A549 (cell line): Measurements from ENCODE around the gene IGSF5. TPM values are rescaled to one million over a fixed set of nuclear protein-coding genes. Genes with fewer than 3 reads are reported as not detected.
"Not testable (repeated sequence)": the region's sequence is repeated elsewhere in the genome, so short reads cannot be mapped to it uniquely, and the experiment has no call there.

Experiments used
- ATAC-seq, 2 experiments: fragments of 200-7000 bp in 1 of 2; fragments of >200 bp in 1 of 2; cut with Nextera tagmentation in 1 of 2; cut with Tn5 transposase in 1 of 2; 3 replicates each; pipeline versions ENCODE4 v1.8.0 to v1.9.1; 2018 to 2020; ENCODE audit warnings: mild to moderate bottlenecking in 1 of 2, moderate library complexity in 1 of 2
- CTCF ChIA-PET: fragments of 300-600 bp; sonication (Branson Sonifier 250); formaldehyde crosslinking; extraction: SDS; loops from one replicate; lab custom pipeline; 2021; ENCODE audit warnings: antibody characterized with exemption, inconsistent platforms; lab: Yijun Ruan, JAX
- POLR2A ChIA-PET: fragments of 350-600 bp; formaldehyde crosslinking; extraction: SDS; loops from one replicate; lab custom pipeline; 2021; ENCODE audit warnings: antibody characterized with exemption, inconsistent platforms; lab: Yijun Ruan, JAX
- DNase-seq, 2 experiments: peaks; one replicate each; pipeline versions ENCODE4 v3.0.0 to v3.0.0-alpha.2; 2011 to 2016; ENCODE audit warnings: low read depth in 1 of 2, low spot score in 1 of 2
- FAIRE-seq: peaks from 2 replicates; lab custom pipeline; 2011; peaks lifted over from hg19 to GRCh38; lab: Jason Lieb, UNC
- H3K27ac ChIP-seq, 2 experiments: fragments of >200 bp; sonication (Bioruptor Twin); formaldehyde crosslinking; 3 replicates each; pipeline ENCODE4 v1.5.1; 2016 to 2017
- H3K4me1 ChIP-seq: fragments of >200 bp; sonication (Bioruptor Twin); formaldehyde crosslinking; 3 replicates; pipeline ENCODE4 v1.6.1; 2016
- H3K4me2 ChIP-seq: fragments of >200 bp; sonication (Bioruptor Twin); formaldehyde crosslinking; 3 replicates; pipeline ENCODE4 v1.6.1; 2016
- H3K4me3 ChIP-seq: fragments of >200 bp; sonication (Bioruptor Twin); formaldehyde crosslinking; 3 replicates; pipeline ENCODE4 v1.5.1; 2016
- H3K9me3 ChIP-seq: fragments of >200 bp; sonication (Bioruptor Twin); formaldehyde crosslinking; 3 replicates; pipeline ENCODE4 v1.6.1; 2016
- BHLHE40 ChIP-seq: IDR thresholded peaks from 2 replicates; pipeline ENCODE4 v1.6.1; 2012; ENCODE audit warnings: low read depth, low read length, inconsistent platforms
- CBX8 ChIP-seq: fragments of 200-600 bp; sonication (generic); IDR thresholded peaks from 2 replicates; pipeline ENCODE4 v1.6.1; 2016
- EHF ChIP-seq: fragments of 250-450 bp; sonication (Bioruptor Pico); IDR thresholded peaks from 2 replicates; pipeline ENCODE4 v1.5.0; 2020; ENCODE audit warnings: mild to moderate bottlenecking
- EP300 ChIP-seq, 2 experiments: fragments of >200 bp; sonication (Bioruptor Twin); formaldehyde crosslinking; IDR thresholded peaks; 2 replicates in 1 of 2; 3 replicates in 1 of 2; pipeline ENCODE4 v1.6.1; 2016 to 2017
- FOSB ChIP-seq: fragments of 250-450 bp; sonication (Bioruptor Pico); IDR thresholded peaks from 2 replicates; pipeline ENCODE4 v1.5.0; 2020; ENCODE audit warnings: mild to moderate bottlenecking, moderate library complexity
- FOSL2 ChIP-seq, 2 experiments: fragments of 450-650 bp in 1 of 2; fragments of >200 bp in 1 of 2; sonication (Bioruptor Twin) in 1 of 2; formaldehyde crosslinking; IDR thresholded peaks; 2 replicates each; pipeline versions ENCODE4 v1.5.0 to v1.6.1; 2016 to 2020; ENCODE audit warnings: mild to moderate bottlenecking in 1 of 2, moderate library complexity in 1 of 2
- GATA3 ChIP-seq: IDR thresholded peaks from 2 replicates; pipeline ENCODE4 v1.6.1; 2012; ENCODE audit warnings: borderline replicate concordance
- HDAC2 ChIP-seq: fragments of 200-600 bp; sonication (generic); IDR thresholded peaks from 2 replicates; pipeline ENCODE4 v1.6.1; 2016
- HEYL ChIP-seq: fragments of 250-450 bp; sonication (Bioruptor Pico); IDR thresholded peaks from 2 replicates; pipeline ENCODE4 v1.8.0; 2021; ENCODE audit warnings: mild to moderate bottlenecking, moderate library complexity
- HOXA7 ChIP-seq: fragments of 250-450 bp; sonication (Bioruptor Pico); IDR thresholded peaks from 2 replicates; pipeline ENCODE4 v1.5.0; 2020; ENCODE audit warnings: mild to moderate bottlenecking, moderate library complexity
- KDM1A ChIP-seq: fragments of 200-600 bp; sonication (generic); IDR thresholded peaks from 2 replicates; pipeline ENCODE4 v1.6.1; 2016; ENCODE audit warnings: low read depth, mild to moderate bottlenecking
- MAFK ChIP-seq: fragments of 450-650 bp; IDR thresholded peaks from 2 replicates; pipeline ENCODE4 v1.6.1; 2014; ENCODE audit not compliant: partially characterized antibody
- NPAS2 ChIP-seq: fragments of 250-450 bp; sonication (Bioruptor Pico); IDR thresholded peaks from 2 replicates; pipeline ENCODE4 v1.8.0; 2022; ENCODE audit warnings: mild to moderate bottlenecking, moderate library complexity, borderline replicate concordance
- NR3C1 ChIP-seq: fragments of >200 bp; sonication (Bioruptor Twin); formaldehyde crosslinking; IDR thresholded peaks from 3 replicates; pipeline ENCODE4 v1.6.1; 2017
- PHF8 ChIP-seq: fragments of 200-600 bp; sonication (generic); IDR thresholded peaks from 2 replicates; pipeline ENCODE4 v1.6.1; 2016; ENCODE audit warnings: low read depth, mild to moderate bottlenecking, antibody characterized with exemption, moderate library complexity, borderline replicate concordance
- RAD21 ChIP-seq, 2 experiments: fragments of >200 bp in 1 of 2; sonication (Bioruptor Twin) in 1 of 2; formaldehyde crosslinking in 1 of 2; IDR thresholded peaks in 1 of 2; conservative IDR thresholded peaks in 1 of 2; 2 replicates in 1 of 2; 3 replicates in 1 of 2; pipeline ENCODE4 v1.6.1; 2012 to 2018; ENCODE audit warnings: inconsistent platforms in 1 of 2
- RARB ChIP-seq: fragments of 250-450 bp; sonication (Bioruptor Pico); IDR thresholded peaks from 2 replicates; pipeline ENCODE4 v1.8.0; 2021; ENCODE audit warnings: mild to moderate bottlenecking, moderate library complexity
- SREBF2 ChIP-seq: fragments of 450-650 bp; IDR thresholded peaks from 2 replicates; pipeline ENCODE4 v1.6.1; 2014; ENCODE audit warnings: mild to moderate bottlenecking, moderate library complexity
- TP53 ChIP-seq: fragments of 250-450 bp; sonication (Bioruptor Pico); IDR thresholded peaks from 2 replicates; pipeline ENCODE4 v1.5.0; 2021; ENCODE audit warnings: mild to moderate bottlenecking, moderate library complexity
- ZC3H11A ChIP-seq: fragments of 450-650 bp; IDR thresholded peaks from 2 replicates; pipeline ENCODE4 v1.6.1; 2014; ENCODE audit warnings: antibody characterized with exemption, mild to moderate bottlenecking
- ZNF302 ChIP-seq: fragments of 250-450 bp; sonication (Bioruptor Pico); IDR thresholded peaks from 2 replicates; pipeline ENCODE4 v1.9.0; 2021; ENCODE audit warnings: inconsistent platforms, mild to moderate bottlenecking, moderate library complexity
- WGBS: methylation state at CpG from one replicate; pipeline ENCODE4 v1.1.6; 2017; ENCODE audit errors: missing lambda C conversion rate; 5-methylcytosine and 5-hydroxymethylcytosine counted together
- polyA minus RNA-seq: library from RNA; depleted of rRNA, polyadenylated mRNA; stranded (reverse); fragments of >200 nt; gene quantifications from 2 replicates; pipeline ENCODE4 v1.2.3, GENCODE V29; 2011; rRNA and poly(A)+ RNA removed
- polyA plus RNA-seq, 4 experiments: library from polyadenylated mRNA; depleted of rRNA in 3 of 4; stranded (reverse); fragments of >200 nt; fragmentation: RNase III in 1 of 4; extraction: RNeasy Plus Mini Kit Qiagen cat#74134 plus additional on column Dnase treatment in 1 of 4; gene quantifications; 2 replicates in 3 of 4; 3 replicates in 1 of 4; pipeline ENCODE4 v1.2.3, GENCODE V29; 2011 to 2017
- TF ChIP-seq, protein P1 (sequence below): IDR thresholded peaks from 2 replicates; pipeline ENCODE4 v1.6.1; 2012
- TF ChIP-seq, protein P2 (sequence below): IDR thresholded peaks from 2 replicates; pipeline ENCODE4 v1.6.1; 2012
- TF ChIP-seq, protein P3 (sequence below): fragments of 200-600 bp; sonication (generic); IDR thresholded peaks from 2 replicates; pipeline ENCODE4 v1.6.1; 2016; ENCODE audit warnings: antibody characterized with exemption, mild to moderate bottlenecking, moderate library complexity
- TF ChIP-seq, protein P4 (sequence below): fragments of >200 bp; sonication (Bioruptor Twin); formaldehyde crosslinking; IDR thresholded peaks from 2 replicates; pipeline ENCODE4 v1.6.1; 2016
- TF ChIP-seq, protein P5 (sequence below): fragments of 250-450 bp; sonication (Bioruptor Pico); IDR thresholded peaks from 2 replicates; pipeline ENCODE4 v1.5.0; 2021; ENCODE audit warnings: mild to moderate bottlenecking, moderate library complexity, borderline replicate concordance
- TF ChIP-seq, protein P6 (sequence below): fragments of 250-450 bp; sonication (Bioruptor Pico); IDR thresholded peaks from 2 replicates; pipeline ENCODE4 v1.5.0; 2020; ENCODE audit warnings: low read depth, mild to moderate bottlenecking, moderate library complexity

IGSF5 gene
- polyA plus RNA-seq (2011; rRNA removed) (not detected in 2 replicates), polyA plus RNA-seq (2017; fragmentation: RNase III; extraction: RNeasy Plus Mini Kit Qiagen cat#74134 plus additional on column Dnase treatment) (not detected in 3 replicates), polyA minus RNA-seq (0.54 TPM in 1 of 2 replicates, not detected in the other)
- not detected in 2 replicates for polyA plus RNA-seq (2012; cell fraction: cytosol; rRNA removed)
- not detected in 2 replicates for polyA plus RNA-seq (2012; cell fraction: nucleus; rRNA removed)

DNA sequence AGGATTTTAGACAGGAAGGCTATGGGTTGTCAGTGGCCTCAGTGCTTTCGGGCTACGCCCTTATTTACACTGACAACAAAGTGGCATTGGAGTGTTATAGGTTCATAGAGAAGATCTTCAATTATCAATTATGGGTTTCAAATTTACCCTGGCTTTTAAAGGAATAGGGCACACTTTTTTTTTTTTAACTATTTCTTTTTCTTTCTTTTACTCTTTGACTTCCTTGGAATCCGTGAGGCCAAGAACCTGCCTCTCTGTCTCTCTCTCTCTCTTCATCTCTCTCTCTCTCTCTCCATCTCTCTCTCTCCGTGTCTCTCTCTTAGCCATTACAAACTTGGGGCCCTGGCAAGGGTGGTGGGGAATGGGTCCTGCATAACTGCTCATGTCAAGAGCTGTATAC is at the start of gene IGSF5:
IGSF5 (plus strand) TSS at position 301 of the 400 bp plus-strand sequence. CDS start 327 bp downstream, outside the sequence.
- POLR2A ChIA-PET, DNase-seq, H3K9me3 ChIP-seq, H3K4me2 ChIP-seq, H3K4me1 ChIP-seq, H3K4me3 ChIP-seq, CTCF ChIA-PET, ATAC-seq, FAIRE-seq, H3K27ac ChIP-seq: not testable (repeated sequence)
- WGBS: 46% methylated on average over 4 of the region's 4 CpGs

DNA sequence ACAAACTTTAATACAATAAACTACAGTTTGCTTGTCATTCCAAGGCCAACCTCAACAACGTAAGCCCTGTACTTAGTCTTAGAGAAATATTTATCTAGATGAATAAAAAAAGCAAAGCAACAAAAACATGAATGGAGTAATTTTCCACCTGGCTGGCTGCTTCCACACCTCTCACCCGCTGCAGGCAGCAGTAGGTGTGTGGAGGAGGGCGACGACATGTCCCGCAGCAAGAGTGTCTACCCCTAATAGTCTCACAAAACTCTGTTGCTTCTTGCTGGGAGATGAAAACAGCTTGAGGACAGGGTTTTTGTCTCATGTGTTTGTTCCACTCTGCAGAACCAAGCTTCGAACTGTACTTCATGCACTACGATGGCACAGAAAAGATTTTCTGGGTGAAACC is 48.8 kb upstream of the IGSF5 start:
- H3K4me3 ChIP-seq: no peak overlapping the region
- CTCF ChIA-PET: interaction anchor here (0.5 kb wide), 1 partner anchor 1967 kb away, joined by 3 read pairs; no protein-coding TSS in a partner anchor
- DNase-seq: no peak
- no peak for ATAC-seq
- no peaks in the 10 kb centered on the region for H3K9me3 ChIP-seq
- H3K4me2 ChIP-seq: no peak overlapping the region
- FAIRE-seq: no peak
- 75% methylated on average over 7 of the region's 7 CpGs for WGBS
- no peak for TF ChIP-seq HOXA7 (CRISPR knock-in tag)
- TF ChIP-seq, protein P1, sequence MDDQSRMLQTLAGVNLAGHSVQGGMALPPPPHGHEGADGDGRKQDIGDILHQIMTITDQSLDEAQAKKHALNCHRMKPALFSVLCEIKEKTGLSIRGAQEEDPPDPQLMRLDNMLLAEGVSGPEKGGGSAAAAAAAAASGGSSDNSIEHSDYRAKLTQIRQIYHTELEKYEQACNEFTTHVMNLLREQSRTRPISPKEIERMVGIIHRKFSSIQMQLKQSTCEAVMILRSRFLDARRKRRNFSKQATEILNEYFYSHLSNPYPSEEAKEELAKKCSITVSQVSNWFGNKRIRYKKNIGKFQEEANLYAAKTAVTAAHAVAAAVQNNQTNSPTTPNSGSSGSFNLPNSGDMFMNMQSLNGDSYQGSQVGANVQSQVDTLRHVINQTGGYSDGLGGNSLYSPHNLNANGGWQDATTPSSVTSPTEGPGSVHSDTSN: no peak
- TF ChIP-seq, protein P2, sequence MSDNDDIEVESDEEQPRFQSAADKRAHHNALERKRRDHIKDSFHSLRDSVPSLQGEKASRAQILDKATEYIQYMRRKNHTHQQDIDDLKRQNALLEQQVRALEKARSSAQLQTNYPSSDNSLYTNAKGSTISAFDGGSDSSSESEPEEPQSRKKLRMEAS: no peak
- no peak for TF ChIP-seq HEYL (CRISPR knock-in tag)
- TF ChIP-seq NR3C1: no peak
- TF ChIP-seq ZC3H11A: no peak
- no peak for TF ChIP-seq GATA3
- no peak for TF ChIP-seq SREBF2
- TF ChIP-seq FOSL2 (IDR thresholded peaks at IDR 0.05): no peak
- no peak for TF ChIP-seq FOSL2 (CRISPR knock-in tag; IDR thresholded peaks at IDR 0.05)
- no peak for TF ChIP-seq KDM1A
- TF ChIP-seq NPAS2: no peak
- TF ChIP-seq, protein P3, sequence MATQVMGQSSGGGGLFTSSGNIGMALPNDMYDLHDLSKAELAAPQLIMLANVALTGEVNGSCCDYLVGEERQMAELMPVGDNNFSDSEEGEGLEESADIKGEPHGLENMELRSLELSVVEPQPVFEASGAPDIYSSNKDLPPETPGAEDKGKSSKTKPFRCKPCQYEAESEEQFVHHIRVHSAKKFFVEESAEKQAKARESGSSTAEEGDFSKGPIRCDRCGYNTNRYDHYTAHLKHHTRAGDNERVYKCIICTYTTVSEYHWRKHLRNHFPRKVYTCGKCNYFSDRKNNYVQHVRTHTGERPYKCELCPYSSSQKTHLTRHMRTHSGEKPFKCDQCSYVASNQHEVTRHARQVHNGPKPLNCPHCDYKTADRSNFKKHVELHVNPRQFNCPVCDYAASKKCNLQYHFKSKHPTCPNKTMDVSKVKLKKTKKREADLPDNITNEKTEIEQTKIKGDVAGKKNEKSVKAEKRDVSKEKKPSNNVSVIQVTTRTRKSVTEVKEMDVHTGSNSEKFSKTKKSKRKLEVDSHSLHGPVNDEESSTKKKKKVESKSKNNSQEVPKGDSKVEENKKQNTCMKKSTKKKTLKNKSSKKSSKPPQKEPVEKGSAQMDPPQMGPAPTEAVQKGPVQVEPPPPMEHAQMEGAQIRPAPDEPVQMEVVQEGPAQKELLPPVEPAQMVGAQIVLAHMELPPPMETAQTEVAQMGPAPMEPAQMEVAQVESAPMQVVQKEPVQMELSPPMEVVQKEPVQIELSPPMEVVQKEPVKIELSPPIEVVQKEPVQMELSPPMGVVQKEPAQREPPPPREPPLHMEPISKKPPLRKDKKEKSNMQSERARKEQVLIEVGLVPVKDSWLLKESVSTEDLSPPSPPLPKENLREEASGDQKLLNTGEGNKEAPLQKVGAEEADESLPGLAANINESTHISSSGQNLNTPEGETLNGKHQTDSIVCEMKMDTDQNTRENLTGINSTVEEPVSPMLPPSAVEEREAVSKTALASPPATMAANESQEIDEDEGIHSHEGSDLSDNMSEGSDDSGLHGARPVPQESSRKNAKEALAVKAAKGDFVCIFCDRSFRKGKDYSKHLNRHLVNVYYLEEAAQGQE: no peak
- no peak for TF ChIP-seq EP300 (IDR thresholded peaks at IDR 0.05)
- TF ChIP-seq PHF8: no peak
- TF ChIP-seq, protein P4, sequence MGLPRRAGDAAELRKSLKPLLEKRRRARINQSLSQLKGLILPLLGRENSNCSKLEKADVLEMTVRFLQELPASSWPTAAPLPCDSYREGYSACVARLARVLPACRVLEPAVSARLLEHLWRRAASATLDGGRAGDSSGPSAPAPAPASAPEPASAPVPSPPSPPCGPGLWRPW: no peak
- TF ChIP-seq CBX8: no peak
- TF ChIP-seq FOSB (CRISPR knock-in tag): no peak
- TF ChIP-seq RAD21 (conservative IDR thresholded peaks at IDR 0.05 in 1 of 2, IDR thresholded peaks at IDR 0.05 in 1 of 2): no peak
- no peak for TF ChIP-seq HDAC2
- no peaks in the 10 kb centered on the region for H3K4me1 ChIP-seq
- no peak overlapping the region for H3K27ac ChIP-seq
- POLR2A ChIA-PET: no interaction called here

DNA sequence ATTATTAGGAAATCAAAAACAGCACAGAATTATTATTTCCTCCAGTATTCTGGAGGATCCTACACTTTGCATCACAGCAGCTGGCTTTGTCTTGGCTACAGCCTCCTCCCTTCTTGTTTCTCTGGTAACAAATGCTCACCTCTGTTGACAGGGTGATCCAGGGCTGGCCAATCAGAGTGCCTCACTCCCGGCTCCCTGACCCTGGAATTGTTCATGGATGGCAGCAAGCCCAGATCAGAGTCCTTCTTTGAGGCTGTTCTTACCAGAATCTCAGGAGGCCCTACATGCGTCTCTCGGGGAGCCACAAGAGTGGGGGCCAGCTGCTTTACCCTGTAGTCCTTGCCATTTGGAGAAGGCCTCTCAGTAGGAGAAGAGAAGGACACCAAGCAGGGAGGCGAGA is 48.4 kb upstream of the IGSF5 start:
- FAIRE-seq: no peak
- Histone ChIP-seq H3K9me3 (no peaks in the 10 kb centered on the region), H3K27ac (no peak overlapping the region), H3K4me3 (no peak overlapping the region), H3K4me2 (no peak overlapping the region), H3K4me1 (no peaks in the 10 kb centered on the region)
- no peak for ATAC-seq
- 0% methylated on average over 1 of the region's 4 CpGs for WGBS
- ChIA-PET CTCF (no interaction called here), POLR2A (no interaction called here)
- DNase-seq: no peak
- TF ChIP-seq KDM1A (no peak), HOXA7 (CRISPR knock-in tag) (no peak), EP300 (IDR thresholded peaks at IDR 0.05) (no peak), CBX8 (no peak), EHF (CRISPR knock-in tag) (no peak), ZNF302 (CRISPR knock-in tag) (no peak), BHLHE40 (no peak), MAFK (no peak), RARB (CRISPR knock-in tag) (no peak), TP53 (no peak), FOSB (CRISPR knock-in tag) (no peak), FOSL2 (IDR thresholded peaks at IDR 0.05) (no peak), FOSL2 (CRISPR knock-in tag; IDR thresholded peaks at IDR 0.05) (no peak)
- TF ChIP-seq, protein P5, sequence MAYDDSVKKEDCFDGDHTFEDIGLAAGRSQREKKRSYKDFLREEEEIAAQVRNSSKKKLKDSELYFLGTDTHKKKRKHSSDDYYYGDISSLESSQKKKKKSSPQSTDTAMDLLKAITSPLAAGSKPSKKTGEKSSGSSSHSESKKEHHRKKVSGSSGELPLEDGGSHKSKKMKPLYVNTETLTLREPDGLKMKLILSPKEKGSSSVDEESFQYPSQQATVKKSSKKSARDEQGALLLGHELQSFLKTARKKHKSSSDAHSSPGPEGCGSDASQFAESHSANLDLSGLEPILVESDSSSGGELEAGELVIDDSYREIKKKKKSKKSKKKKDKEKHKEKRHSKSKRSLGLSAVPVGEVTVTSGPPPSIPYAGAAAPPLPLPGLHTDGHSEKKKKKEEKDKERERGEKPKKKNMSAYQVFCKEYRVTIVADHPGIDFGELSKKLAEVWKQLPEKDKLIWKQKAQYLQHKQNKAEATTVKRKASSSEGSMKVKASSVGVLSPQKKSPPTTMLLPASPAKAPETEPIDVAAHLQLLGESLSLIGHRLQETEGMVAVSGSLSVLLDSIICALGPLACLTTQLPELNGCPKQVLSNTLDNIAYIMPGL: no peak
- TF ChIP-seq, protein P6, sequence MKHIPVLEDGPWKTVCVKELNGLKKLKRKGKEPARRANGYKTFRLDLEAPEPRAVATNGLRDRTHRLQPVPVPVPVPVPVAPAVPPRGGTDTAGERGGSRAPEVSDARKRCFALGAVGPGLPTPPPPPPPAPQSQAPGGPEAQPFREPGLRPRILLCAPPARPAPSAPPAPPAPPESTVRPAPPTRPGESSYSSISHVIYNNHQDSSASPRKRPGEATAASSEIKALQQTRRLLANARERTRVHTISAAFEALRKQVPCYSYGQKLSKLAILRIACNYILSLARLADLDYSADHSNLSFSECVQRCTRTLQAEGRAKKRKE: no peak
